ENCODE results near the gene NGEF.

GRCh38 chr2:232951181-232951580 lies 61.9 kb downstream of the NGEF start:
- TF ChIP-seq POLR2A (IDR thresholded peaks at IDR 0.05; ENCODE audit: low read length) = no peak
- TF ChIP-seq GATA1 (IDR thresholded peaks at IDR 0.05; ENCODE audit: low read depth, low read length) = no peak

Data from erythroblast (primary cell).